Superior temporal gyrus (tissue), 1 donor: Measurements from ENCODE around the gene TARS2.

Source experiments
- DNase-seq: peaks from one replicate; pipeline ENCODE4 v3.0.0-alpha.2; 2016; ENCODE audit errors: extremely low spot score

The TARS2 gene

GRCh38 chr1:150486966-150487762 is at the start of gene TARS2:
Gene TARS2, plus strand, starts transcription at chr1:150487419. Its CDS starts 32 bp downstream, at chr1:150487451.
- peak; percentile 99 for DNase-seq

GRCh38 chr1:150441121-150441520 is 46.1 kb upstream of the TARS2 start:
- DNase-seq = no peak

- DNase-seq = no peak
These were observed 43.0 kb upstream of the TARS2 start for GRCh38 chr1:150444232-150444631.

GRCh38 chr1:150456146-150456647 is 31.0 kb upstream of the TARS2 start:
- DNase-seq = no peak

GRCh38 chr1:150464422-150464826 is 22.8 kb upstream of the TARS2 start:
- peak; percentile 73 for DNase-seq

GRCh38 chr1:150466964-150467363 is 20.3 kb upstream of the TARS2 start:
- no peak for DNase-seq

GRCh38 chr1:150469291-150469690 is 17.9 kb upstream of the TARS2 start:
- DNase-seq = no peak

GRCh38 chr1:150472601-150473200 is 14.5 kb upstream of the TARS2 start:
- DNase-seq = no peak

GRCh38 chr1:150473659-150474058 is 13.6 kb upstream of the TARS2 start:
- DNase-seq = no peak

- DNase-seq = no peak
These were observed 12.3 kb upstream of the TARS2 start for GRCh38 chr1:150474869-150475268.

- DNase-seq = no peak
These were observed 10.5 kb upstream of the TARS2 start for GRCh38 chr1:150476754-150477153.

- DNase-seq = no peak
These were observed 9.9 kb upstream of the TARS2 start for GRCh38 chr1:150477320-150477719.

GRCh38 chr1:150477733-150478132 is 9.5 kb upstream of the TARS2 start:
- no peak for DNase-seq

GRCh38 chr1:150479370-150479769 is 7.8 kb upstream of the TARS2 start:
- no peak for DNase-seq

- no peak for DNase-seq
These were observed 7.3 kb upstream of the TARS2 start for GRCh38 chr1:150479927-150480352.

GRCh38 chr1:150484431-150484830 is 2.8 kb upstream of the TARS2 start:
- no peak for DNase-seq

GRCh38 chr1:150484861-150485260 is 2.4 kb upstream of the TARS2 start:
- DNase-seq = no peak

GRCh38 chr1:150487763-150488115 is 520 bp downstream of the TARS2 start:
- DNase-seq = no peak

GRCh38 chr1:150493175-150493574 is 6.0 kb downstream of the TARS2 start:
- no peak for DNase-seq

- DNase-seq = no peak
These were observed 11.1 kb downstream of the TARS2 start for GRCh38 chr1:150498342-150498741.

GRCh38 chr1:150505431-150505830 is 18.2 kb downstream of the TARS2 start:
- DNase-seq = no peak

GRCh38 chr1:150507912-150508864 is 21.0 kb downstream of the TARS2 start, which contains the start of gene ECM1:
Gene ECM1, plus strand, starts transcription at chr1:150508109. Its CDS starts 101 bp downstream, at chr1:150508210.
- peak; percentile 29 for DNase-seq
